K562 (cell line): Measurements from ENCODE around the gene RNH1. TPM values are rescaled to one million over a fixed set of nuclear protein-coding genes. Genes with fewer than 3 reads are reported as not detected.

Source experiments
- C11orf30 ChIP-seq: fragments of 450-650 bp; IDR thresholded peaks from 2 replicates; pipeline ENCODE4 v1.6.1; 2016; ENCODE audit warnings: low read depth, mild to moderate bottlenecking
- CBFA2T2 ChIP-seq: fragments of 450-650 bp; conservative IDR thresholded peaks from 2 replicates; pipeline ENCODE4 v1.6.1; 2017; ENCODE audit warnings: mild to moderate bottlenecking
- DACH1 ChIP-seq: fragments of 450-650 bp; IDR thresholded peaks from 2 replicates; pipeline ENCODE4 v1.6.1; 2018; ENCODE audit not compliant: partially characterized antibody
- FOXP4 ChIP-seq: sonication (generic); formaldehyde crosslinking; IDR thresholded peaks from 2 replicates; pipeline ENCODE4 v1.8.0; 2022; ENCODE audit warnings: mild to moderate bottlenecking, missing genetic modification reagents, borderline replicate concordance
- GABPA ChIP-seq: fragments of 200-800 bp; sonication (Bioruptor generic); conservative IDR thresholded peaks from 2 replicates; pipeline ENCODE4 v1.6.1; 2016; ENCODE audit warnings: low read depth, missing genetic modification characterization, missing compliant biosample characterization
- HBP1 ChIP-seq: fragments of 450-650 bp; formaldehyde crosslinking; IDR thresholded peaks from 2 replicates; pipeline ENCODE4 v1.4.0; 2022; ENCODE audit warnings: missing genetic modification characterization
- KAT2B ChIP-seq: IDR thresholded peaks from one replicate; pipeline ENCODE4 v1.6.1; 2012; ENCODE audit warnings: low read depth, mild to moderate bottlenecking, control low read depth, inconsistent platforms, low read length, moderate library complexity
- MLLT1 ChIP-seq, 2 experiments: fragments of 450-650 bp; IDR thresholded peaks; 2 replicates each; pipeline ENCODE4 v1.6.1; 2016
- NFIX ChIP-seq: fragments of 250-450 bp; sonication (Bioruptor Pico); IDR thresholded peaks from 2 replicates; pipeline ENCODE4 v1.4.0; 2020; ENCODE audit warnings: low read depth, mild to moderate bottlenecking, moderate library complexity
- PRPF4 ChIP-seq: fragments of 200-400 bp; formaldehyde crosslinking; IDR thresholded peaks from one replicate; pipeline ENCODE4 v1.6.1; 2017; ENCODE audit warnings: low read length, low read depth, mild to moderate bottlenecking; ENCODE audit not compliant: insufficient read depth, poor library complexity, severe bottlenecking
- RAD51 ChIP-seq: fragments of 450-650 bp; IDR thresholded peaks from 2 replicates; pipeline ENCODE4 v1.7.1; 2016; ENCODE audit warnings: low read depth, mild to moderate bottlenecking, borderline replicate concordance
- RBBP5 ChIP-seq: fragments of 200-600 bp; sonication (generic); IDR thresholded peaks from 2 replicates; pipeline ENCODE4 v1.6.1; 2012; ENCODE audit warnings: borderline replicate concordance, mild to moderate bottlenecking, low read length, control low read depth, inconsistent platforms; ENCODE audit not compliant: insufficient read depth, poor library complexity, severe bottlenecking
- RBM14 ChIP-seq: fragments of 200-400 bp; formaldehyde crosslinking; IDR thresholded peaks from 2 replicates; pipeline ENCODE4 v1.6.1; 2018; ENCODE audit warnings: low read depth, mild to moderate bottlenecking, low read length, moderate library complexity, borderline replicate concordance; ENCODE audit not compliant: insufficient read depth
- SMARCA4 ChIP-seq: fragments of 450-650 bp; IDR thresholded peaks from 2 replicates; pipeline ENCODE4 v1.6.1; 2016
- ZBTB1 ChIP-seq: sonication (generic); formaldehyde crosslinking; IDR thresholded peaks from 2 replicates; pipeline ENCODE4 v1.8.1; 2023; ENCODE audit warnings: missing genetic modification reagents, low read depth, mild to moderate bottlenecking, borderline replicate concordance
- ZBTB9 ChIP-seq: fragments of 450-650 bp; formaldehyde crosslinking; IDR thresholded peaks from 2 replicates; pipeline ENCODE4 v1.4.0; 2020; ENCODE audit warnings: mild to moderate bottlenecking, moderate library complexity
- ZFP91 ChIP-seq: sonication (generic); formaldehyde crosslinking; IDR thresholded peaks from 2 replicates; pipeline ENCODE4 v1.8.0; 2022; ENCODE audit warnings: mild to moderate bottlenecking, missing genetic modification reagents
- ZNF695 ChIP-seq: fragments of 450-650 bp; formaldehyde crosslinking; IDR thresholded peaks from 2 replicates; pipeline ENCODE4 v1.4.0; 2020; ENCODE audit warnings: mild to moderate bottlenecking, moderate library complexity
- ZNF717 ChIP-seq: fragments of 250-450 bp; sonication (Bioruptor Pico); IDR thresholded peaks from 2 replicates; pipeline ENCODE4 v1.5.0; 2021
- polyA plus RNA-seq, 8 experiments: library from polyadenylated mRNA; depleted of rRNA in 4 of 8; stranded (reverse) in 5 of 8; unstranded in 3 of 8; fragments of >200 nt; fragmentation: Nextera tagmentation in 2 of 8; fragmentation: Illumina TruSeq in 1 of 8; extraction: Ambion mirVana in 2 of 8; extraction: Trizol in 1 of 8; gene quantifications; 2 replicates each; pipeline versions ENCODE4 v1.2.1 to v1.2.3, GENCODE V29; 2011 to 2014; ENCODE audit warnings: inconsistent platforms in 1 of 8, missing spikeins in 1 of 8
- total RNA-seq, 7 experiments: library from RNA; depleted of rRNA in 6 of 7; stranded (reverse); fragments of >200 nt in 6 of 7; fragmentation: Illumina TruSeq in 2 of 7; extraction: Trizol in 2 of 7; gene quantifications; 2 replicates each; pipeline versions ENCODE4 v1.2.1 to v1.2.3, GENCODE V29; 2011 to 2021; ENCODE audit warnings: low replicate concordance in 1 of 7

Gene RNH1
- total and polyA plus RNA-seq, 9 of the 15 experiments (the other 6 are each of a cell fraction or from before 2014, with no cell fraction given): 2.5 to 160 (median 44.3) TPM

GRCh38 chr11:506238-506994 lies 626 bp downstream of the RNH1 start (continued):
- TF ChIP-seq MLLT1 (IDR thresholded peaks at IDR 0.05) (no peak), NFIX (CRISPR knock-in tag) (0 out of 2 replicates have a peak, but pooled peaks have one; percentile 8), RBBP5 (peak; percentile 71), DACH1 (peak; percentile 1), GABPA (peak; percentile 90), ZNF695 (CRISPR knock-in tag) (no peak), ZFP91 (no peak), C11orf30 (peak; percentile 78), ZBTB1 (CRISPR knock-in tag) (no peak; the same call in 1 of the 2 replicates), RAD51 (peak; percentile 53; the same call in 1 of the 2 replicates), KAT2B (no peak), FOXP4 (CRISPR knock-in tag) (no peak), ZNF717 (CRISPR knock-in tag) (no peak), SMARCA4 (0 out of 2 replicates have a peak, but pooled peaks have one; percentile 40), ZBTB9 (CRISPR knock-in tag) (peak; percentile 72; the same call in 1 of the 2 replicates), CBFA2T2 (0 out of 2 replicates have a peak, but pooled peaks have one; percentile 17), HBP1 (CRISPR knock-in tag) (peak; percentile 53; the same call in 1 of the 2 replicates), PRPF4 (peak; percentile 57), RBM14 (peak; percentile 96; the same call in 1 of the 2 replicates)
